ENCODE measurements around the gene CTNNA3.

Gene CTNNA3

DNA sequence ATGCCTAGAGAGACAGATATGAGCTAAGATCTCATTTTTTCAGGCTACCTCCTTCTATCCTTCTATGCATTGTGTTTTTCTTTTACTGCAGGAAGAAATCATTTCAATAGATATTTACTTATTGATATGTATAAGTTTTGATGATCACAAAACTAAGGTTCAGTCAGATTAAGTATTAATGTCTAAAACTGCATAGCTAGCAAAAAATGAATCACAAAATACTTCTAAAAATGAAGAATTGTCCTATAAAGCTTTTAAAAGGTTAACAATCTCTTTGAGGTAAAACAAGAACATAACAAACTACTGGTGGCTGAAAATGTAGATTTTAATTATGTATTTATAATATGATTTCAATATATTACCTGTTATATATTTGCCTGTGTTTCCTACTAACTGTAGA, 1403.1 kb downstream of the CTNNA3 start:
- DNase-seq (ENCODE audit: low spot score): no peak

GRCh38 chr10:66292456-66292855, 1403.5 kb downstream of the CTNNA3 start:
- DNase-seq (ENCODE audit: low spot score): no peak

DNA sequence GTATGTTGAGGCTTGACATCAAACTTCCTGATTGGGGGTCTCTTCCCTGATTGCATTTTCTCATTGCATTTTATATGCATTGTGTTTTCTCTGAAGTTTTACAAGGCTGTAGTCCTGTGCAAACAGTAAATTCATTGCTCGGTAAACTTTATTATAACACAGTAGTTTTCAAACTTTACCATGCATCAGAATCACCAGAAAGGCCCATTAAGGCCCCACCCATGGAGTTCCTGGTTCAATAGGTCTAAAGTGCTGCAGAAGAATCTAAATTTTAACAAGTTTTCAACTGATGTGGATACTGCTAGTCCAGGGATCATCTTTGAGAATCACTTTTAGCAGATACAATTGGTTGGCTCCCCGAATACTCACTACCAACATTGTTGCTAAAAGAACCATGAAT, 1404.9 kb downstream of the CTNNA3 start:
- no peak for DNase-seq (ENCODE audit: low spot score)

- no peak for DNase-seq (ENCODE audit: low spot score)
These were observed 1411.4 kb downstream of the CTNNA3 start for GRCh38 chr10:66284621-66285020.

- DNase-seq (ENCODE audit: low spot score): no peak
These were observed 1412.0 kb downstream of the CTNNA3 start for GRCh38 chr10:66283874-66284464.

DNA sequence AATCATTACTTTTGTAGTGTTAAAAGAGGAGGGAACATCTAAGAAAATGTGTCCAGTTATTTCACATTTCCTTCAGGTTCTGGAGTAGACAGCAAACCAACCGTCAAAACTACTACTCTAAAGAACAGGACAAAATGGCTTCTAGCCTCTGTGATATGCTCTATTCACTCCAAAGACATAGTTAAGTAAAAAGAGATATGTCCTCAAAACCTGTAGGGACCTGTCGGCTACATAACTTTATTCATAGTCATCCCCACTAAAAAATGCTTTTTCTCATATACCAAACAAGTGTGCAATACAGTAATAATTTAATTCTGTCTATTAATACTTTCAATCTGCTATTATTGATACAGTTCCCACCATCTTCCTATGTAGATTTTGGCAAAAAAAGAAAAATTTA, 1412.9 kb downstream of the CTNNA3 start:
- no peak for DNase-seq (ENCODE audit: low spot score)

GRCh38 chr10:66281327-66281726, 1414.7 kb downstream of the CTNNA3 start:
- no peak for DNase-seq (ENCODE audit: low spot score)

DNA sequence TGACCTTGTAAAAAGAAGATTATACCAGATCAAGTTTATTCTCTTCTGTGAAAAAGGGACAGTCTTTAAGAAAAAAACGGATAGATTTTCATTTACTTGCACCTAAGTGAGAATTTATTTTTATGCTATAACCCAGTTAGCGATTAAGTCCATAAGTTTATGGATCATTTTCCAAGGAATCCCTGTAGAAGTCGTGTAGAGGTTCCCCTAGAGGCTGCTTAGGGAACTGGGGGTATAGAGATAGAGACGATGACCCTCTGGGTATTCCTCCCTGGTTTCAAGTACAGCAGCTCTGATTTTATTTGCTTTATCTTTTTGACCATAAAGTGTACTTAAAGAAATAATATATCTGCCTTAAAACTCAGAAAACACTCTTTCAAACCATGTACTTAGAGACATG, 1418.5 kb downstream of the CTNNA3 start:
- DNase-seq (ENCODE audit: low spot score): no peak

- DNase-seq (ENCODE audit: low spot score): no peak
These were observed 1422.0 kb downstream of the CTNNA3 start for GRCh38 chr10:66273966-66274519.

- no peak for DNase-seq (ENCODE audit: low spot score)
These were observed 1430.6 kb downstream of the CTNNA3 start for GRCh38 chr10:66265398-66265797.

DNA sequence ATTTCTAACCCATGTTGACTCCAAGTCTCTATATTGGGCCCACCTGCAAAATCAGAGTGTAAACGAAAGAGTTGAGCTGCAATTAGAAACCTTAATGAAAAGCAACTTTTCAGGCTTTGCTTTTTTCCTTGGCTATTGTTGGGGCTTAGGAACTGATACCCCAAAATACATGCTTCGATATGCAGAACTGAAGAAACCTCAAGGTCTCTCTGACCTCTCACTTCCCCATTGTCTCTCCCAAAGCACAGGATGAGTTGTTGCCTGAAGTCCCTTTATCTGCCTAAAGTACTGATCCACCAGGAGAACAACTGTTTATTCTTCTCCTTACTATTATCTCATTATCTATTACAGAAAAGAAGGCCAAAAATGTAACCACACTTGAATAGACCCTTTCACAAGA, 1436.2 kb downstream of the CTNNA3 start:
- DNase-seq (ENCODE audit: low spot score): no peak

- DNase-seq (ENCODE audit: low spot score): peak; percentile 7
These were observed 1437.3 kb downstream of the CTNNA3 start for GRCh38 chr10:66258693-66259092.

- DNase-seq (ENCODE audit: low spot score): no peak
These were observed 1438.2 kb downstream of the CTNNA3 start for GRCh38 chr10:66257801-66258200.

DNA sequence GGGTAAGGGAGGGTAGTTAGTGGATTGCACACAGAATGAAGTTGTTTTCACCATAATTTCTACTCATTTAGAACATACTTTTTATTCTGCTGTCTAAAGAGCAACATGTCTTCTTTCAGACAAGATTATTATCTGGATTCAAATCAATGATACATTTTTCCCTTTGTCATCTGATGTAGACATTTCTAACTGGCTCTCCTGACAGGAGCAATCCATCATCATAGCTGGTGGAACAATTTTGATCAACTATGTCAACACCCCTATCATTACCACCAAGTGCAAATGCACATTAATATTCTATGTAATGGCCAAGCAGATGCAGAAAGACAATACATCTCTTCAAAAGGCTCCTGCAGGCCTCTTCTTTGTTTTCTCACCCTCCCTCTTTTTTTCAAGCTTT, 1443.0 kb downstream of the CTNNA3 start:
- no peak for DNase-seq (ENCODE audit: low spot score)

DNA sequence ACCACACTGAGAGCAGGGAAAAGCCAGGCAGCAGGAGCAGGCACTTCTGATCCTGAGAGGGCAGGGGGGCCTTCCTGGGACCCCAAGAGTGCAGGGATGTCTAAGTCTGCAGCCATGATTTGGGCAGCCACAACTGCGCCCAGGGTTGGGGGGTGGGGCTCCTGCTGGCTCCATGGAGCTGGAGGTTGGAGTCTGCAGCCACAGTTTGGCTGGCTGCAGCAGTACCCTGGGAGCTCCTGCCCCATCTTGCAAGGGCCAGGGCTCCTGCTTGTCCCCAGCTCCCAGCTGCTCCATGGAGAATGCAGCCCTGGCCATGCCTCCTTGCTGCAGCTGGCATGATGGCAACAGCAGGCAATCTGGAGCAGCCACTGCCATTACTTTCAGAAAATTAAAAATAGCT, 1449.8 kb downstream of the CTNNA3 start:
- DNase-seq (ENCODE audit: low spot score): no peak

DNA sequence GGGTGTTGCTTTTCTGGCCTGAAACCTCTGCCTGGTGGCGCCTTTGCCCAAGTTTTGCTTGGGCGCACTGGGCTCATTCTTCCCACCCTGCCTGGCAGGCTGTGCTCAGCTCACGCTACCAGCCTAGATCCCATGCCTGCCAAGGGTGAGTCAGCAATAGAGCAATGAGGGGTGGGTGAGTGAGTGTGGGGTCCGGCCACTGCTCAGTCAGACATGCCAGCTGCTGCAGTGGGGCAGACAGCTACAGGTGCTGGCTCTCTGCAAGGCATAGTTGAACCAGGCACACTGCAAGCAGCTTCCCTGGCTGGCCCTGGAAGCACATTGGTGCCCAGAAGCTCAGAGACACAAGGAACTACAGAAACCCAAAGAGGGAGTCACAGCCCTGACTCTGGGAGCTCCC, 1451.0 kb downstream of the CTNNA3 start:
- no peak for DNase-seq (ENCODE audit: low spot score)

DNA sequence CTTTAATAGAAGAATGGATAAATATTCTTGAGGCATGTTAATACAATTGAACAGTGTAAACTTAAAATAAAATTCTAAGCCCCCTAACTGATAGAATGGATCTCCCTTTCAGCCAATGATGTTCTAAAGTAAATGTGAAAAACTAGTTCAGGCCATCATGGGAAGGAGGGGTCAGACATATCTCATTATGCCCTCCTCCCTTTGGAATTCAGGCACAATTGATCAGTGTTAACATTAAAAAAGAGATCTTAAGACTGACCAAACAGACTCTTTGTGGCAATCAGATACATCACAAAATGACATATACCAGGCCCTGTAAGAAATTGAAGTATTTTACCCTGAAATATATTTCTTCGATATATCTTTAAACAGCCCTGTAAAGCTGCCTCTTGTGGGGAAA, 1453.1 kb downstream of the CTNNA3 start:
- no peak for DNase-seq (ENCODE audit: low spot score)

GRCh38 chr10:66239062-66239461, 1456.9 kb downstream of the CTNNA3 start:
- no peak for DNase-seq (ENCODE audit: low spot score)

DNA sequence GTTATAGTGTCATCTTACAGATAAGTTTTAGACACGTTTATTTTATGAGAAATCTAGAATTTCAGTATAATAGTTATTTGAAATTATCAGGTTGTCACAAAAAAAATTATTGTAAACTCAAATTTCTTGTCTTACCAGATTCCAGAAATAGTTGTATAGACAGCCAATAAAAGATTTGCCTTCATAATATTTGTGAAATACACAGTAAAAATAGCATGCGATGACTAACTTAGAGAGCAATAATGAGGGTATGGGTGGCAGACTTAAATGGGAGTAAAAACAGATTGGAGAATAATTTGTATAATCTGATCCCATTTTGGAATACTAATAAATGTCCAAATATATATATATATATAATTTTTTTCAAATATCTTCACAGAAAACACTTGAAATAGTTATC, 1457.7 kb downstream of the CTNNA3 start:
- no peak for DNase-seq (ENCODE audit: low spot score)

DNA sequence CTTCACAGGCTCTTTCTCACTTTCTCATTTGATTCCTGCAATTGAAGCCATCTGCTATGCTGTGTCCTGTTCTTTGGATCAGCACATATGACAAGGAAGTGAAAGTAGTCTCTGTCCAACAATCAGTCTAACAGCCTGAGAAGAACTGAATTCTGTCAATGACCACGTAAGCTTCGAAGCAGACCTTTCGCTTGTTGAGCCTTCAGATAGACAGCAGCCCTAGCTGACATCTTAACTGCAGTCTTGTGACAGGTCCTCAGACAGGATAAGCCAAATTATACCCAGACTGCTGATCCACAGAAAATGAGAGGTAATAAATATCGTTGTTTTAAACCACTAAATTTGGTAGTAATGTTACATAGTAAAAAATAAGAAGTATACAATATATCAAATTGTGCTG, 1461.1 kb downstream of the CTNNA3 start:
- DNase-seq (ENCODE audit: low spot score): peak; percentile 11

- no peak for DNase-seq (ENCODE audit: low spot score)
These were observed 1467.1 kb downstream of the CTNNA3 start for GRCh38 chr10:66228887-66229286.

DNA sequence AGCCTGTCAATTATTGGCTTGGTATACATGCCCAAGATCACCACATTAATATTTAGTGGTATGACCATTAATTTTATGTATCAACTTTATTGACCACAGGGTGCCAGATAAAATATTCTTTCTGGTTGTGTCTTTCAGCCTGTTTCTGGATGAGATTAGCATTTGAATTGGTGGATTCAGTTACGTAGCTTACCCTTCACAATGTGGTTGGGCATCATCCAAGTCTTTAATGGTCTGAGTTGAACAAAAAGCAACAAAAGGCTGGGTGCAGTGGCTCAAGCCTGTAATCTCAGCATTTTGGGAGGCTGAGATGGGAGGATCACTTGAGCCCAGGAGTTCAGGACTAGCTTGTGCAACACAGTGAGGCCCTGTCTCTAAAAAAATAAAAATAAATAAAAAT, 1472.3 kb downstream of the CTNNA3 start:
- no peak for DNase-seq (ENCODE audit: low spot score)

DNA sequence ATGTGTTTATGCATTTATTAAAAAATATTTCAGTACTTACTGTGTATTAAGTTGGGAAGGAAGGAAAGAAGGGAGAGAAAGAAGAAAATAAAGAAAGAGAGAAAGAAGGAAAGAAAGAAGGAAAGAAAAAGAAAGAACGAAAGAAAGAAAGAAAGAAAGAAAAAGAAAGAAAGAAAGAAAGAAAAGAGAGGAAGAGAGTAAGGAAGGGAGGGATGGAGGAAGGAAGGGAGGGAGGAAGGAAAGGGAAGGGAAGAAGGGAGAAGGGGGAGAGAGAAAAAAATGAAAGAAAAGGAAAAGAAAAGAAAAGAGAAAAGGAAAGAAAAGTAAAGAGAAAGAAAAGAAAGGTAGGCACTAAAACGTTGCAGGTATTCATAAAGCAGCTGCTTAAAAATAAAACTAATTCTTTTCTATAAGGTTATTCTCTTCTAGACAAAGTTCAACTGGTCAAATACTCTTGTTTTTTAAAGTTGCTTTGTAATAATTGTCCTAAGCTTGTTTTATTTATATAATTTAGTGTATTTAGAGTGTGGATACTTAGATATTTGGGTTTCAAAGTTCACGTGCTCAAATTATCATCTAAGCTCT, 1473.4 kb downstream of the CTNNA3 start:
- no peak for DNase-seq (ENCODE audit: low spot score)

GRCh38 chr10:66218981-66219587, 1476.9 kb downstream of the CTNNA3 start:
- no peak for DNase-seq (ENCODE audit: low spot score)

Measured in NAMALWA (cell line).